GM19351 (cell line): ENCODE data around the gene AP3D1.
"Not testable (repeated sequence)": the region's sequence is repeated elsewhere in the genome, so short reads cannot be mapped to it uniquely, and the experiment has no call there.

Experiments used
- ATAC-seq: cut with Tn5 transposase; IDR thresholded peaks from one replicate; pipeline ENCODE4 v1.9.1; 2021; ENCODE audit warnings: mild to moderate bottlenecking, moderate library complexity; ENCODE audit not compliant: unreplicated experiment

The AP3D1 gene

DNA sequence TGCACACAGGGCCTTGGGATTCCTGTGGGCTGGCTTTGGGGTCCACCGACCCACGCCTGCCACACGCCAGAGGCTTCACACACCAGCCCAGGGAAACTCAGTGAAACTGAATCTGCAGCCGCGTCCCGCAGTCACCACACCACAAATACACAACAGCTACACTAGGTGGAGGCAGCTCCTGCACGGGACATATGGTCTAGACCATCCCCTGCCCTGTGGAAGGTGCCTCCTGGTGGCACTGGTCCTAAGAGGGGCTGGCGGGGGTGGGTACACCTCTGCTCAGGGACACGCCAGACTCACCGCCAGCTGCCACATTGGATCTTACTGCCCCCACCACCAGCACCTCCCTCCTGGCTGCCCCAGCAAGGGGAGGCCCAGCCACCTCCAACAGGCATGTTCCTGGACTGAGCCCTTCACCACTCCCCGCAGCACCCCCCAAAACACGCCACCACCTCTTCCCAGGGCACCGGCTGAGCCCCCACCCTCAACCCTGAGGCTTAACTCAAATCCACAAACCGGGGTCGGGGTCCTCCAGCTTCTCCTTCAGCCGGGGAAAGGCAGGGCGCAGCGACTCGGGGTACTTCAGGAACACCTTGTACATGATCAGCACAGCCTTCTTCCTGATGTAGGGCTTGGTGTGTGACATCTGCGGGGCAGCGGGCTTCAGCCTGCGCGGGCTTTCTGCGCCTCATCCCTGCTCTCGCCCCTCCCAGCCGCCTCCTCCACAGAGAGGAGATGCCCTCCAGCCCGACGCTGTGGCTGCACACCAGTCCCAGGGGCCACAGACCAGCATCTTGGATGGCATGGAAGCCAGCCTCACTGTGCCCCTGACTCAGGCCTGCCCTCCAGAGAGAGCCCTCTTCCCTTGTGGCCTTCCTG, 21.2 kb downstream of the AP3D1 start:
- no peak for ATAC-seq

DNA sequence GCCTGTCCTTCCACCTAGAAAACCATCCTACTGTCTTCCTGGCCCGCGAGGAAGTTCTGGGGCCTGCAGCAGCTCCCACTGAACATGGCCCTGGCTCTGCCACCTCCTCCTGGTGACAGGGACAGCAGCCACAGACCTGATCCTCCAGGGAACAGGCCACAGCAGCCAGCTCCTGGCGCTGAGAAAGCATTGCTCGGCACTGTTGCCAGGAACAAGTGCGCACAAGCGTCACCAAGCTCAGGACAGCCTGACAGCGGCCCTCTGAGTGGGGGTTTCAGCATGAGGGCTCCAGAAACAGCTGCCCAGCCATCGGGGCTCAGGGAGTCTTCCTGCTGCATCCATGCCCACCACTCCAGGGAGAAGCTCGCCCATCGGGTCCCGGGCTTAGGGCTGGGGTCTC, 21.9 kb downstream of the AP3D1 start:
- ATAC-seq: no peak

DNA sequence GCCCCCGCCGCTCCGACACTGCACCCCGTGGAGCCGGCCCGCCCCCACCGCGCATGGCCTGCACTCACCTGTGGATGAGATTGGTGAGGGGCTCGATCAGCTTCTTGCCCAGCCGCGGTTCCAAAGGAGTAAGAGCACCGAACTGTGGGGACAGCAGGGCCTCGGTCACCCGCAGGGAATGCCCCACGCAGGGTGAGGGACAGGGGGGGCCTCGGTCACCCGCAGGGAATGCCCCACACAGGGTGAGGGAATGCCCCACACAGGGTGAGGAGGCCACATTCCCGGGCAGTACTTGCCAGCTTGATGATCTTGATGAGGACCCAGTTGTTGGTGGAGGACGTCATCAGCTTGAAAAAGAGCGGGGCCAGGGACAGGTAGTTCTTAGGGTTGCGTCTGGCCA, 22.3 kb downstream of the AP3D1 start:
- ATAC-seq: no peak

DNA sequence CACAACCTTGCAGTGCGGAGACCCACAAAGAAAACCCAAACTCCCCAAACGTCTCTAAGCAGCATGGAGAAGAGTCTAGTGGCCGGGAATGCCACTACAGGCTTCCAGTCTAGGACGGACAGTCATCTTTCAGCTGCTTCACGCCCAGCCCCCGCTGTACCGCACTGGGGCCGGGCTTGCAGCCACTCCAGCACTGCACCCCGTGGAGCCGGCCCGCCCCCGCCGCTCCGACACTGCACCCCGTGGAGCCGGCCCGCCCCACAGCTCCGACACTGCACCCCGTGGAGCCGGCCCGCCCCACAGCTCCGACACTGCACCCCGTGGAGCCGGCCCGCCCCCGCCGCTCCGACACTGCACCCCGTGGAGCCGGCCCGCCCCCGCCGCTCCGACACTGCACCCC, 23.1 kb downstream of the AP3D1 start:
- ATAC-seq: not testable (repeated sequence)

DNA sequence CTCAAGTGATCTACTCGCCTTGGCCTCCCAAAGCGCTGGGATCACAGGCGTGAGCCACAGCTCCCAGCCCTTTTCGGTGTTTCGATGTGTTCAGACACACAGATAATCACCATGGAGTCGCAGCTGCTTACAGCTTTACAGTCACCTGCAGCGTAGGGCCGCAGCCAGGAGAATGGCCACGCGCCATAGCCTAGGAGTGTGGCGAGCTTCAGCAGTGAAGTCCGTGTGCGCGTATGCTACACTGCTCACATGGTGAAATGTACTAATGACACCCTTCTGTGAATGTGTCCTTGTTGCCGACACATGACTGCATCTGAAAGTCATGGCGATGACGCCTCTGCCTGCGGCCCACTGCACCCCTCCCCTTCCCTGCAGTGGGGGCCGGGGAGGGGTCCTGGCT, 23.6 kb downstream of the AP3D1 start:
- ATAC-seq: no peak

DNA sequence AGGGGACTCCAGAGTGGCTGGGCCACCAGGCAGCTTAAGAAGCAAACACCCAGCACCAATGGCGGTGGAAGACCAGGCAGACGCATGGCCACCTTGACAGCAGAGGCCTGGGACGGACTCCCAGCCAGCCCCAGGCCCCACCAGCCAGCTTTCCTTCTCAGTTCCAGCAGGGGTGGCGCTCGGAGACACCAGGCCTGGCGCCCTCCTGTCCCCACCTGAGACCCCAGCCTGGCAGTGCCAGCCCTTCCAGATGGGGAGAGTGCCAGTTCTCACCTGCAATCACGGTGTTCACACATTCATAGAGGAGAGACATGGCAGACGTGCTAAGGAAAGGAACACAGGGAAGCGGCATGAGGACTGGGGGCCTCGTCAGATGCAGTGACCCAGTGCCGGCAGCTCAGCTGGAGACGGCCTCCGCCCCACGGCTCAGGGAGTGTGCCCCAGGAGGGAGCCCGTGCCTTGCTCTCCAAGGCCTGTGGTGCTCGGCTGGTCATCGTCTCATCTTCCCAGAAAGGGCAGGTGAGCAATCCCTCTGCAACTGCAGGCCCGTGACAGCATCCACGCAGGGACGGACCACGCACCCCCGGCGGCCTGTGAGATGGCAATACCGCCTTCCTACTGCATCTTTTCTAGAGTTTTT, 24.4 kb downstream of the AP3D1 start:
- no peak for ATAC-seq

DNA sequence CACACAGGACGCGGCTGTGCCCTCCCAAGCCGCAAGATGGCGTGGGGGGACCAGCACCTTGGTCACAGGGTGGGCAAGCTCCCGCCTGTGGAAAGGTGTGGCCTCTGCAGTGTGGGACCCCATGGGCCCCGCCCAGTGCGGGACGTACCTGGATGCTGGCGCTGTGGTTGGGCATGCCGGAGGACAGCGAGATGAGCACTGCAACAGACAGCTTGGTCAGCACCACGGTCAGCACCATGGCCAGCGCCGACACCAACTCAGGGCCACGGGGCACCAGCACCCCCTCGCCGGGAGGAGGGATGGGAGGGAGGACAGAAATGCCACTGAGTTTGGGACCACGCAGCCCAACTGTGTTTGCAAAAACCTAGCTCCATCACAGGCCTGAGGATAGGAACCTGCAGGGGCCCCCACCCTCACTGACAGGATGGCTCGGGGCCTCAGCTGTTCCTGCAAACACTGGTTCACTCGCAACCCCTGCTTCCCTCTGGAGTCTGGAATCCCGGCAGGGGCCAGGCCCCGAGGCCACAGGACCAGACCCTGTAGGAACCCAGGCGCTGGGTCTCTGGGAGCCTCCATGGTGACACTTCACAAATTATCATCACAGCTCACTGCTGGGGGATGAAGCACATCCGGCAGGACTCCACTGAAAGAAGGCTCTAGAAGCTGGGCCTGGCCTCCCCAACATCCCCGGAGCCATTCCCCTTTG, 27.5 kb downstream of the AP3D1 start:
- no peak for ATAC-seq

DNA sequence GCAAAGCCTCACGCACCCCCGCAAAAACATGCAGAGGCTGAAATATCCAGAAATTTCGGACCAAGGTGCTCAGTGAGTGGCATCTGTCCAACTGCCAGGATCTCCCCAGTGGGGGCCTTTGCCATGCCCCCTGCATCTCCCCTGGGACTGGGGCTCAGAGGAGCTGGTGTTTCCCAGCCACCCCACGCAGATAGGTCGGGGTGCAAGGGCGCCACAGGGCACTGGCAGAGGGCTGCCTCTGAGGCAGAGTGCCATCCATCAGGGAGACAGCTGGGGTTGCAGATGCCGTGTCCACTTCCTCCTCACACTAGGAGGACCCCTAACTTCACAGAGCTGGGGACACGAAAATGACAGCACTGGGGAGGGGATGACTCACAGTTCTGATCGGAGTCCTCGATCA, 28.4 kb downstream of the AP3D1 start:
- ATAC-seq: no peak

DNA sequence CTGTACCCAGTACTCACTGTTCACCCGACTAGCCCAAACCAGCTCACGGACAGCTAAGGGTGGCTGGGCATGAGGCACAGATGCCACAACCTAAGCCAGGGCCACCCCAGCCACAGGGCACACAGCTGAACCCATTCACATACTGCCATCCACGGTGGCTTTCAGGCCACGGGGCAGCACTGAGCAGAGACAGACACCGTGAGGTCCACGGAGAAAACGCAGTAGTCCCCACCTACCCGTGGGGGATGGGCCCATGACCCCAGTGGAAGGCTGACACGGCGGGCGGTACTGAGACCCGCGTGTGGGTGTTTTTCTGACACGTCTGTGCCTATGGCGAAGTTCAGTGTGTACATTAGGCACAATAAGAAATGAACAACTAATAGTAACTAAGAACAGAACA, 29.1 kb downstream of the AP3D1 start:
- ATAC-seq: no peak

DNA sequence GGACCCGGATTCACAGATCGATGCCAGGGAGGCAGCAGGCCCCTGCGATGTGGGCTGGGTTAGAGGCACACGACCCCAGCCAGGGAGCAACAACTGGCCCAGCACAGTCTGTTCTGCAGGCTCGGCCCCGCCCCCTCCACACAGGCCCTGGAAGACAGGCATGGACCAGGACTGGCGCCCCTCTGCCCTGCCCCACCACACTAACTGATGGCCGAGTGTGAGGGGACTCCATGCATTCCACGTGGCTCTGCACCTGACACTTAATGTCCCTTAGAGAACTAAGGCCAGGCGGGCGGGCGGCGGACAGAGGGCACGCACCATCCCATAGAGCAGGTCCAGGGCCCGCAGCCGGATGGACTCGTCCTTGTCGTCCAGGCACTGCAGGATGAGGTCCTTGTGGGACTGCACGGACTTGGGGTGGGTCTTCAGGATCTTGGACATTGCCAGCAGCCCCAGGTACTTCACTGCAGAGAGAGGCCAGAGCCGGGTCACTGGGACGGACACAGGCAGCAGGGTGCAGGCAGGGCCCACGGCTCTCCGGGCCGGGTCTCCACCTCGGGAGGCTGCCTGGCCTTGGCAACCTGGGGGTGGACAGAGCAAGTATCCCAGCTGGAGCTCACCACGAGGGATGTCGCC, 29.8 kb downstream of the AP3D1 start:
- ATAC-seq: no peak

DNA sequence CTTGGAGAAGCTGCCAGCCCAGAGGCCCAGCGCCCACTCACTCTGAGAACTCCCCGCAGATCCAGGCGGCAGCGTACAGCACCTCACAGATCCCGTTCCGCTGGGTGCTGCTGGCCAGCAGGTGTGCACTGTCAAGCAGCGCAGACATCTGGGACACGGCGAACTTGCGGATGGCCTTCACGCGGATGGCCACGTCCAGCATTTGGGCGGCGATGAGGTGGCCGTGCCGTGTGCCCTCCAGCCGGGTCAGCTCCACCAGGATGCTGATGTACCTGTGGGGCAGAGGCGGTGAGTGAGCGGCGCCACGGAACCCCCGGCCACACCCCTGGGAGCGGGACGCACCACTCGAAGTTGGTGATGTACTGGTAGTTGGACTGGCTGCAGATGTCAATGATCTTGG, 30.5 kb downstream of the AP3D1 start:
- no peak for ATAC-seq

DNA sequence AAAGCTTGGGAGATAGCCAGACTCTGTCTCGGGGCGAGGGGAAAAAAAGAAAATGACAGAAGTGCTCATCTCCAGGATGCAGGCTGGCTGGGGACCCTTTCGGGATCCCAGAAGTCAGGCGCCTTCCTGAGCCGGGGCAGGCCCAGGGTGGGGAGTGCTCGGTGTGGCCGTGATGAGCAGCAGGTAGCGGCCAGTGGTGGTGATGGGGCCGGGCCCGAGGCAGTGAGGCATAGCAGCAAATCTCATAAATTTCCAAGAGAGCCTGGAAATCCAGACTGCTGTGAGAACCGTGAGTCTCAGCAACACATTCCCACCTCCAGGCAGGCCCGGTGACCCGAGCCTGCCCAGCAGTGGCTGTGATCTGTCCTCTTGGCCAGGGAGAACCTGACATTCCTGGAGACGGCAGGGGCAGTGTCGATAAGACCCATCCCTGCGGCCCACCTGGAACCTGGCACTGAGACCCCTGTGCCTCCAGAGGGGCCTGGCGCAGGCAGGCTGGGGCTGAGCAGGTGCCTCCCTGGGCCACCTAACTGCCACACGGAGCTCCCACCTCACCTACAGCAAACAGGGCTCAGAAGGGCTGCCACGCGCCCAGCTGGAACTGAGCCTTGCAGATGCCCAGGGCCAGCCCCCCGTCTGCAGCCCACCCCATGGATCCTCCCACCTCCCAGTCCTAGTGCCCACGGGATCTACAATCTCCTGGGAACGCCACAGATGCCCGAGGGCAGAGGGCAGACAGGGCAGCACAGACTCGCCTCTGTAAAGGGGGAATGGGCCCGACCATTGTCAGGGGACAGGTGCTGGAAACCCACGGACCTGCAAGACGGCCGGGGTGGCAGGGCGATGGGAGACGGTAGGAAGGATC, 31.2 kb downstream of the AP3D1 start:
- no peak for ATAC-seq

DNA sequence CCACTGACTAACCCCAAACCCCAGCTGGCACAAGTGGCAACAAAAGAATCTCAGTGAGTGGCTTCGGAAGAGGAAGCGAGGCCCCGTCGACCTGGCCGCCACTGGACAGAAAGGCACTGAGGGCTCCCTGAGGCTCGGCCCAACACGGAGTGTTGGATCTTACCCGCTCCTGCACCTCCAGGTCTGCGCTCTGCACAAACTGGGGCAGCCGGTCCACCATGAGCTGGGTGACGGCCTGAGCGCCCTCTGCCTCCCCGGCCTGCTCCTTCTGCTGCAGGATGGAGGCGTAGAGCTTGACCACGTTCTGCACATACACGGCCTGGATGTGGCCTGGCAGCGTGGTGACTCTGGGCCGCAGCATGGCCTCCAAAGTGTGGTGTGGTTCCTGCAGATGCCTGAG, 32.9 kb downstream of the AP3D1 start:
- ATAC-seq: no peak

DNA sequence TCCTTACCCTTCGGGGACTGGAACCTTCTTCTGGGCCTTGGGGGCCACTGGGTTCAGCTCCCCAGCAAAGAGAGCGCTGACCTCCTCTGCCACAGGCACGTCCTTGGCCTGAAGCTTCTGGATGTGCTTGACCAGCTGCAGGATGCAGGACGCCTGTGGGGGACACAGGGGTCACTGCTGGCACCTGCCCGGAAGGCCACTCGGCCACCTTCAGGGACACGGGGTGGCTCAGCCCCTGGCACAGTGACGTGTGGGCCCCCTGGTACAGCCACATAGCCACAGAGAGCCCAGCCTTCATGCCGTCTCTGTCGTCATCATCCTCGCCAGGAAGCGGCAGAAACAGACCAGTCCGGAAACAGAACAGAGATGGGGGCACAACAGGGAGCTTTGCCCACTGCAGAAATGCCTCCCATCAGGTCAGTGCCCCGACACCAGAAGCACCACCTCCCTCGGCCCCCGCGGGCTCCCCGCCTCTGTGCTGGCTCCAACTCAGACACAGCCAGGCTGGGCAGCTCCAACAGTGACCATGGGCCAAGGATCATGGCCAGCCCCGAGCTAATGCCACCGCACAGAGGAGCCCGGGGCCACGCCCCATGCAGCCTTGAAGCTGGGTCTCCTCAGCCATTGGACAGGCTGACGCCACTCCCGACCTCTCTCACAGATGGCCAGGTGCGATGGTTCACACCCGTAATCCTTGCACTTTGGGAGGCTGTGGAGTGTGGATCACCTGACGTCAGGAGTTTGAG, 34.0 kb downstream of the AP3D1 start:
- no peak for ATAC-seq

DNA sequence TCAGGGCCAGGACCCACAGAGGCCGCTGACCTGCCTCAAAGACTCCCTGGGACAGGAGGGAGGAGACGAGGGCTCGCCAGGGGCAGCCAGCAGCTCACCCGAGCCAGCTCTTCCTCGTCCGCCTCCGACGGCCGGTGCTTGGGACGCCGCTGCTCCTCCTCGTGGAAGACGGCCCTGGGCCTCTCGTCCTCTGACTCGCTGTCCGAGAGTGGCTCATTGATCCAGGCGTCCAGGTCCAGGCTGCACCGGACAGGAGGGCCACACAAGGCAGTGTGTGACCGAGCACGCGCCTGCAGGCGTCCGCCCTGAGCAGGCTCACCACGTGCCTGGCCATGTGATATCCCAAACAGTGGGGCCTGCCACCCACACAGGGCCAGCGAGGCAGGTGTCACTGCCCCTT, 34.9 kb downstream of the AP3D1 start:
- ATAC-seq: no peak

DNA sequence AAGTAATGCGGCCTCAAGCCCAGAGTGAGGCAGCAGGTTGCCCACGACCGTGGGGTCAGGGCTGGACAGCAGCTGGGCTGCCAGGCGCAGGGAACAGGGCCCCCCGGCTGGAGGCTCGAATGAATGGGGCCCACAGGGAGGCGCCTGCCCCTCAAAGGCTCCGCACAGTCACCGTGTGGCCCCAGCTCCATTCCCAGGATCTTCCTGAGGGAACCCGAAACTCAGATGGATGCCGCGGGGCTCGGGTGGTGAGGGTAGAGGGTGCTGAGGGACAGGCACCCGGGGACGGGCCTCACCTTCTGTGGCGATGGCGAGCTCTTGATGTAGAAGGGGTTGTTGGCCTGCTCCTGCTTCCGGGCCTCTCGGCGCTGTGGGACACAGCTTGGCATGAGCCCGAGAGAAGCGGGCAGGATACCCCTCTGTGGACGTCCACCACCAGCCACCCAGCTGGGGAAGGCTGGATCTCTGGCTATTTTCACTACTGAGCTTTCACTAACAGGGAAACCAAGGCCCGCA, 35.4 kb downstream of the AP3D1 start:
- no peak for ATAC-seq

DNA sequence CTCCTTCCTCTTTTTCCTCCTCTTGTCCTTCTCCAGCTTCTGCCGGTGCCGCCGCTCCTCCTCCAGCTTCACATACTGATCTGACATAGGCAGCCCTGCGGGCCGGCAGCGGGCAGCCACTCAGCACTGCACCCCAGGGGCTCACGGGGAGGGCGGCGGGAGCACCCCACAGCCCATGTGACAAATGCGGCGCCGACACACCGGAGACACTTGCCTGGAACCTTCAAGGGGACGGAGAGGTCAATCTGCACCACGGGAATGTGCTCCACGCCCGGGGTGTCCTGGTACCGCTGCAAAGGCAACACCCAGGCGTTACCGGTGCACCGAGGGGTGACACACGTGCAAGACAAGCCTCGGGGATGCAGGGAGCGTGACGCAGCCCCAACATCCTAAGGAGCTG, 36.0 kb downstream of the AP3D1 start:
- no peak for ATAC-seq

DNA sequence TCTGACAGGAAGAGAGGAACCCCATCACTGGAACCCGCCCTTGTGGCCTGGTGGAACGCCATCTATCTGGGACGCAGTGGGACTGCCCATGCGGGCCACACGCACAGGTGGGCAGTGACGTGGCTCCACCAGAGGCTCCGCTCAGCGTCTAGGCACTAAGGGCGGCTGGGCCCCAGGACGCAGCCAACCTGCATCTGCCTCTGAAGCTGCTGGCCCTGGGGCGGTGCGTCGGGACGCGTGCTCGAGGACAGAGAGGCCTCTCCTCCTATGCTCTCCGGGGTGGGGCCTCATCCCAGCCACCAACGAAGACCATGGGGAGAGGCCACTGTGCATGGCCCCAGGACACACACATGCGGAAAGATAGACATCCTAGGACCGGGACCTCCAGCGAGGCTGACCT, 36.5 kb downstream of the AP3D1 start:
- ATAC-seq: no peak

DNA sequence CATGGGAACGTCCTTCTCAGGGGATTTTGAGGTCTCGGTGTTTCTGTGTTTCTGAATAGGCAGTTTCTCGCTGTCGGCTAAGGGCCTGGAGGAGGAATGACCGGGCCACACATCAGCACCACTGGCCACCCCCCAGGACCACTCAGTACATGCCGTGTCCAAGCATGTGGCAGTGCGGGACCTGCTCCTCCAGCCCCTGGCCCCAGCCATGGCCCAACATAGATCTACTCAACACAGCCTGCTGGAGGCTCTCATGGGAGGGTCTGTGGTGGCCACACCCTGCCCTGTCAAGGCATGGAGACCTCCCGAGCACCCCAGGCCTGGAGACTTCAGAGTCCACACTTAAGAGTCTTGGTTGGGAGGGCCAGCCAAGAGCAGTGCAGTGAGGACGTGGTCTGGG, 37.1 kb downstream of the AP3D1 start:
- no peak for ATAC-seq
